Measurements from ENCODE around the gene TNFSF13.
"Not testable (repeated sequence)": the region's sequence is repeated elsewhere in the genome, so short reads cannot be mapped to it uniquely, and the experiment has no call there.

TNFSF13 gene

GRCh38 chr17:7583253-7584109 lies 24.9 kb downstream of the TNFSF13 start, which contains the start of gene MPDU1:
Gene MPDU1, plus strand, starts transcription at chr17:7583852. Its CDS starts 11 bp downstream, at chr17:7583863.
- in situ Hi-C loops (cut with MboI; ENCODE audit: low sequenced_read_pairs), result no loop called here
- no peaks in the 10 kb centered on the region for H3K9me3 ChIP-seq
- H3K4me1 ChIP-seq, result peaks cover 21% of the 10 kb centered on the region
- H3K36me3 ChIP-seq (replicated peaks), result peaks cover 28% of the 10 kb centered on the region
- H3K4me3 ChIP-seq, result peak within 1 kb of the TSS; percentile 91
- DNase-seq (ENCODE audit: low spot score in 2 of 2), result peak; percentile 98
- no peaks in the 10 kb centered on the region for H3K27me3 ChIP-seq (ENCODE audit: low read depth)

DNA sequence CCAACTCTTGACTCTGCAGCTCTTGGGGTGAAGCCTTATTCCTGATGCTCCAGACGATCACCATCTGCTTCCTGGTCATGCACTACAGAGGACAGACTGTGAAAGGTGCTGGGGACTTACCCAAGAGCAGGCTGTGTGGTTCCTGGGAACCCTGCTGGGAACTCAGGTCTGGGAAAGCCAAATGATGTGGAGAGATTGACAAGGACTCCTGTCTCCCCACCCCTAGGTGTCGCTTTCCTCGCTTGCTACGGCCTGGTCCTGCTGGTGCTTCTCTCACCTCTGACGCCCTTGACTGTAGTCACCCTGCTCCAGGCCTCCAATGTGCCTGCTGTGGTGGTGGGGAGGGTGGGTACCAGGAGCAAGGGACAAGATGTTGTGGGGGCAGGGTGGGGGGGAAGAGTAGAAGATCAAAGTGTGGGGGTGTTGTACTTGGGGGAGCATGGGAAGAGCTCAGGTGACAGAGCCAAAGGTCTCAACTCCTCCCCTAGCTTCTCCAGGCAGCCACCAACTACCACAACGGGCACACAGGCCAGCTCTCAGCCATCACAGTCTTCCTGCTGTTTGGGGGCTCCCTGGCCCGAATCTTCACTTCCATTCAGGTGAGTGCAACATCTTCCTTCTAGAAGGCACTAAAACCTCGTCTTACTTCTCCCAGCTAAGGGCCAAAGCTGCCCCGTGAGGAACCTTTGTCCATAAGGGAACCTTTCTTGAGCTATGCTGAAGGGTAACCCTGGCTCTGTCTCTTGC lies 28.3 kb downstream of the TNFSF13 start:
- in situ Hi-C loops (cut with MboI; ENCODE audit: low sequenced_read_pairs), result no loop called here
- no peaks in the 10 kb centered on the region for H3K9me3 ChIP-seq
- H3K36me3 ChIP-seq (replicated peaks), result peaks cover 49% of the 10 kb centered on the region
- no peak overlapping the region for H3K4me3 ChIP-seq
- H3K27me3 ChIP-seq (ENCODE audit: low read depth), result no peaks in the 10 kb centered on the region
- peaks cover 21% of the 10 kb centered on the region for H3K4me1 ChIP-seq
- peak in 1 of 2 experiments; percentile 57 for DNase-seq (ENCODE audit: low spot score in 2 of 2)

- no peak overlapping the region for H3K4me3 ChIP-seq
- no peaks in the 10 kb centered on the region for H3K27me3 ChIP-seq (ENCODE audit: low read depth)
- H3K9me3 ChIP-seq, result no peaks in the 10 kb centered on the region
- peaks cover 14% of the 10 kb centered on the region for H3K4me1 ChIP-seq
- peaks cover 56% of the 10 kb centered on the region for H3K36me3 ChIP-seq (replicated peaks)
- in situ Hi-C loops (cut with MboI; ENCODE audit: low sequenced_read_pairs), result no loop called here
- no peak for DNase-seq (ENCODE audit: low spot score in 2 of 2)
Observed at GRCh38 chr17:7587420-7588151, 29.0 kb downstream of the TNFSF13 start.

- Histone ChIP-seq H3K27me3 (ENCODE audit: low read depth) (no peaks in the 10 kb centered on the region), H3K4me3 (no peak overlapping the region), H3K4me1 (peaks cover 6% of the 10 kb centered on the region), H3K36me3 (replicated peaks) (peaks cover 63% of the 10 kb centered on the region), H3K9me3 (no peaks in the 10 kb centered on the region)
- no peak for DNase-seq (ENCODE audit: low spot score in 2 of 2)
- in situ Hi-C loops (cut with MboI; ENCODE audit: low sequenced_read_pairs), result no loop called here
Observed at GRCh38 chr17:7588553-7589203, 30.1 kb downstream of the TNFSF13 start.

- Histone ChIP-seq H3K4me1 (peaks cover 6% of the 10 kb centered on the region), H3K9me3 (no peaks in the 10 kb centered on the region), H3K27me3 (ENCODE audit: low read depth) (no peaks in the 10 kb centered on the region), H3K36me3 (replicated peaks) (peaks cover 70% of the 10 kb centered on the region), H3K4me3 (no peak overlapping the region)
- no peak for DNase-seq (ENCODE audit: low spot score in 2 of 2)
- in situ Hi-C loops (cut with MboI; ENCODE audit: low sequenced_read_pairs), result no loop called here
Observed at GRCh38 chr17:7589204-7589868, 30.8 kb downstream of the TNFSF13 start.

GRCh38 chr17:7589891-7590691 lies 31.5 kb downstream of the TNFSF13 start, which contains the start of gene SOX15:
Gene SOX15, minus strand, starts transcription at chr17:7590094. Its CDS starts 418 bp downstream, at chr17:7589676.
- Histone ChIP-seq H3K27me3 (ENCODE audit: low read depth) (no peaks in the 10 kb centered on the region), H3K36me3 (replicated peaks) (peaks cover 77% of the 10 kb centered on the region), H3K4me1 (no peaks in the 10 kb centered on the region), H3K9me3 (no peaks in the 10 kb centered on the region), H3K4me3 (no peak within 1 kb of the TSS)
- in situ Hi-C loops (cut with MboI; ENCODE audit: low sequenced_read_pairs), result no loop called here
- DNase-seq (ENCODE audit: low spot score in 2 of 2), result no peak

GRCh38 chr17:7590743-7591142 lies 32.2 kb downstream of the TNFSF13 start:
- in situ Hi-C loops (cut with MboI; ENCODE audit: low sequenced_read_pairs), result no loop called here
- Histone ChIP-seq H3K4me1 (no peaks in the 10 kb centered on the region), H3K9me3 (no peaks in the 10 kb centered on the region), H3K4me3 (no peak overlapping the region), H3K36me3 (replicated peaks) (peaks cover 84% of the 10 kb centered on the region), H3K27me3 (ENCODE audit: low read depth) (no peaks in the 10 kb centered on the region)
- no peak for DNase-seq (ENCODE audit: low spot score in 2 of 2)

- no peaks in the 10 kb centered on the region for H3K4me1 ChIP-seq
- in situ Hi-C loops (cut with MboI; ENCODE audit: low sequenced_read_pairs), result no loop called here
- no peak for DNase-seq (ENCODE audit: low spot score in 2 of 2)
- H3K9me3 ChIP-seq, result no peaks in the 10 kb centered on the region
- no peak overlapping the region for H3K4me3 ChIP-seq
- H3K36me3 ChIP-seq (replicated peaks), result peaks cover 90% of the 10 kb centered on the region
- no peaks in the 10 kb centered on the region for H3K27me3 ChIP-seq (ENCODE audit: low read depth)
Observed at GRCh38 chr17:7591596-7591995, 33.0 kb downstream of the TNFSF13 start.

DNA sequence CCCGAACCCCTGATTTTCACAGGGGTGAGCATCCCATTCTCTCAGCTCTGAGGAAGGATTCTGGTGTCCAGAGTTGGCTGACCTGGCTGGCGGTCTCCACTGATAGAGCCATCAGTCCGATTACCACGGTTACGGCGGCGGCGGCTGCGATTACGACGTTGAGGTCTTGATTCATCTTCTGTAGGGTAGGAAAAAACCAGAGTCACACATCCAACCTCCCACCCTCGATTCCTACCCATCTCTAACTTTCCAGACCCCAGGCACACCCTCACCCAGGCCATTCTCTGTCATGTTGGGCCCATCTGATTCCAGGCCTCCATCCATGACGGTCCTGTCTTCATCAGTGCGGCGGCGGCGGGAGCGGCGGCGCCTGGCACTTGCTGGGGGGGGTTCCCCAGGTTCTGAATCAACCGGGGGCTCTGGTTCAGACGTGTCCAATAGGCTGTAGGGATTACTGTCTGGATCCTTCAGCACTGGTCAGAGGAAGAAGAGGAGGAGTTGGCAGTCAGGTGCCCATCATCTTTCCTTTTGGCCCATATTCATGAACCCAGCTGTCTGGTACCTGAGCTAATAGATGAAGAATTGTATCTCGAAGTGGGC lies 34.0 kb downstream of the TNFSF13 start:
- Histone ChIP-seq H3K4me3 (no peak overlapping the region), H3K36me3 (replicated peaks) (peaks cover 92% of the 10 kb centered on the region), H3K4me1 (no peaks in the 10 kb centered on the region), H3K27me3 (ENCODE audit: low read depth) (no peaks in the 10 kb centered on the region), H3K9me3 (no peaks in the 10 kb centered on the region)
- in situ Hi-C loops (cut with MboI; ENCODE audit: low sequenced_read_pairs), result no loop called here
- DNase-seq (ENCODE audit: low spot score in 2 of 2), result no peak

DNA sequence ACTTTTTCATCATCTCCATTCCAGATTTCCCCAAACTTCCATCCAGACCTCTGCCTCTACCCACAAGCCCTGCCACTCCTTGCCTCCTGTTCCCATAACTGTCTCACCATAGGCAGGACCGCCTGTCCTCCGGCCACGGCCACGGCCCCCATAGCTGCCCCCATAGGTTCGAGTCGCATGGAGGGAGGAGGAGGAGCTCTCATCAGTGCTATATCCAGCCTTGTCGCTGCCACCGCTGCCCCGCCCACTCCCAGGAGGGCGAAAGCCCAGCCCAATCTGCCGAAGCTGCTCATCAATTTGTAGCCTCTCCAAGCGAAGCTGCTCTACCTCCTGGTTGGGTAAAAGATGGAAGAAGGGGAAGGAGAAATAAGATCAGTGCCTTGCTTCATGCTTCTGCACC lies 34.7 kb downstream of the TNFSF13 start:
- in situ Hi-C loops (cut with MboI; ENCODE audit: low sequenced_read_pairs), result no loop called here
- Histone ChIP-seq H3K4me1 (no peaks in the 10 kb centered on the region), H3K27me3 (ENCODE audit: low read depth) (no peaks in the 10 kb centered on the region), H3K36me3 (replicated peaks) (peaks cover 92% of the 10 kb centered on the region), H3K9me3 (no peaks in the 10 kb centered on the region), H3K4me3 (no peak overlapping the region)
- DNase-seq (ENCODE audit: low spot score in 2 of 2), result no peak

GRCh38 chr17:7597561-7597960 lies 39.0 kb downstream of the TNFSF13 start:
- H3K4me1 ChIP-seq; H3K27me3 ChIP-seq (ENCODE audit: low read depth); DNase-seq (ENCODE audit: low spot score in 2 of 2); H3K4me3 ChIP-seq; H3K9me3 ChIP-seq; in situ Hi-C loops (cut with MboI; ENCODE audit: low sequenced_read_pairs): not testable (repeated sequence)
- peaks cover 95% of the 10 kb centered on the region for H3K36me3 ChIP-seq (replicated peaks)

DNA sequence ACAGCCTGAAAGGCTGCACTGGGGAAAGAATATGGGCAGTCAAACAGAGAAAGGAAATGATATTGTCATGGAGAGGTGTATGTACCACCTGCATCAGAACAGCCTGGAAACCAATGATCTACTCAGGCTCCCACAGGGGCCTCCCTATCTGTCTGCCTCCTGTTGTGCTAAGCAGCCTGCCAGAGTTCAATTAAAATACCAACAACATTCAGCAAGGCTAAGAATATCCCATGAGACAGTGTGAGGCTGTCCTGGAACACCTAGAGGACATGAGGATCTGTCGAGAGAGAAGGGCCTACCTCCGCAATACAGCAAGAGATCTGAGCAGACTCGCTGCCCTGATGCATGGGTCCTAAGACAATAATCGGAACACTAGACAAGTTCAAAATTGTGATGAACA lies 47.7 kb downstream of the TNFSF13 start:
- in situ Hi-C loops (cut with MboI; ENCODE audit: low sequenced_read_pairs), result no loop called here
- DNase-seq (ENCODE audit: low spot score in 2 of 2), result no peak
- H3K36me3 ChIP-seq (replicated peaks), result peaks cover 49% of the 10 kb centered on the region

More for the DNA sequence above, 47.7 kb downstream of the TNFSF13 start:
- Histone ChIP-seq H3K27me3 (ENCODE audit: low read depth) (no peaks in the 10 kb centered on the region), H3K4me3 (no peak overlapping the region), H3K4me1 (peaks cover 3% of the 10 kb centered on the region; the same call in 1 of the 2 replicates), H3K9me3 (no peaks in the 10 kb centered on the region)

Data from HAP-1 (cell line).